ENCODE results near the gene CMTR1.

CMTR1 gene

DNA sequence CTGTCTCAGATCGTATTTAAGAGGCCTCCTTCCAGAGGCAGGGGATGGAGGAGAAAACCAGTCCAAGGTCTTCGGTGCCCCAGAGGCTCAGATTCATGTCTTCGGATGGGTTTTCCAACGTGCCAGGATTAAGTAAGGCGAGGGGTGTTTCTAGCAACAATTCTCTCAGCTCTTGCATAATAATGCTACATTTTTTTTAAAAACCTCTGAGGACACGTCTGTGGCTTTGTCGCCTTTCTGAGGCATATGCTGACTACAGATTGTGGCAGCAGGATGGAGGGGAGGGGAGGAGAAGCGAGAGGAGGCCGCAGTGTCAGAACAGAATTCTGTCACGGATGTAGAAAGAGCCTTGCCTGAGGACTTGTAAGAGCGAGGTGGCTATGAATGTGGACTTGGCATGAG is 84.4 kb downstream of the CMTR1 start:
- no peaks in the 10 kb centered on the region for H4K20me1 ChIP-seq (ENCODE audit: insufficient read depth)
- peak overlapping the region; percentile 26; the same call in 1 of the 2 replicates for H2AFZ ChIP-seq (ENCODE audit: low read depth)
- peak overlapping the region; percentile 54 for H3K27ac ChIP-seq
- H3K9ac ChIP-seq = no peak overlapping the region
- H3K36me3 ChIP-seq (ENCODE audit: insufficient read depth) = no peaks in the 10 kb centered on the region
- no peak for TF ChIP-seq CTCF (conservative IDR thresholded peaks at IDR 0.05; ENCODE audit: low read depth, low read length)
- peaks cover 40% of the 10 kb centered on the region for H3K4me1 ChIP-seq (ENCODE audit: low read depth, poor library complexity, severe bottlenecking)
- H3K4me2 ChIP-seq = peak overlapping the region; percentile 42; the same call in 1 of the 2 replicates
- no peaks in the 10 kb centered on the region for H3K79me2 ChIP-seq (ENCODE audit: insufficient read depth, low read depth)
- no peak overlapping the region for H3K4me3 ChIP-seq (IDR thresholded peaks at IDR 0.05; ENCODE audit: insufficient read depth, low read depth, low read length)
- H3K27me3 ChIP-seq (ENCODE audit: insufficient read depth, low read depth) = no peaks in the 10 kb centered on the region

DNA sequence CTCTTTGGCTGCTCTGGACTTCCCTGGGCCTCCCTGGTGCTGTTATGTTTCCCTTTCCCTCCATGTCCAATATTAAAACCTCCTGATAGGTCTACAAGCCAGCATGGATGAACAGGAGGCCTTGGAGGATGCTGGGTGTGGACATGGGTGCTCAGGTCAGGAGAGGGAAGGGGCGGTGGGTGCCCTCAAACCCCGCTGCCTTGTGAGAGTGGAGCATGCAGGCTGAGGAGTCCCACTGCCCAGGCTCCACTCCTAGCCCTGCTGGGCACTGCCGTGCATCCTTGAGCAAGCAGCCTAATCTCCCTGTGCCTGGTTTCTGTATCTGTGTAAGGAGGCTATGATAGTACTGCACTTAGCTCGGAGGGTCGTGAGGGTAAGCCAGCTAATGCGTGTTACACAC is 85.1 kb downstream of the CMTR1 start:
- no peaks in the 10 kb centered on the region for H3K36me3 ChIP-seq (ENCODE audit: insufficient read depth)
- H3K27ac ChIP-seq = 0 out of 2 replicates have a peak overlapping the region, but pooled peaks have one; percentile 54
- no peaks in the 10 kb centered on the region for H3K79me2 ChIP-seq (ENCODE audit: insufficient read depth, low read depth)
- no peak for TF ChIP-seq CTCF (conservative IDR thresholded peaks at IDR 0.05; ENCODE audit: low read depth, low read length)
- H3K4me2 ChIP-seq = peak overlapping the region; percentile 42; the same call in 1 of the 2 replicates
- no peaks in the 10 kb centered on the region for H4K20me1 ChIP-seq (ENCODE audit: insufficient read depth)
- peaks cover 40% of the 10 kb centered on the region for H3K4me1 ChIP-seq (ENCODE audit: low read depth, poor library complexity, severe bottlenecking)
- H3K4me3 ChIP-seq (IDR thresholded peaks at IDR 0.05; ENCODE audit: insufficient read depth, low read depth, low read length) = no peak overlapping the region
- H2AFZ ChIP-seq (ENCODE audit: low read depth) = no peak overlapping the region
- H3K9ac ChIP-seq = no peak overlapping the region
- no peaks in the 10 kb centered on the region for H3K27me3 ChIP-seq (ENCODE audit: insufficient read depth, low read depth)

DNA sequence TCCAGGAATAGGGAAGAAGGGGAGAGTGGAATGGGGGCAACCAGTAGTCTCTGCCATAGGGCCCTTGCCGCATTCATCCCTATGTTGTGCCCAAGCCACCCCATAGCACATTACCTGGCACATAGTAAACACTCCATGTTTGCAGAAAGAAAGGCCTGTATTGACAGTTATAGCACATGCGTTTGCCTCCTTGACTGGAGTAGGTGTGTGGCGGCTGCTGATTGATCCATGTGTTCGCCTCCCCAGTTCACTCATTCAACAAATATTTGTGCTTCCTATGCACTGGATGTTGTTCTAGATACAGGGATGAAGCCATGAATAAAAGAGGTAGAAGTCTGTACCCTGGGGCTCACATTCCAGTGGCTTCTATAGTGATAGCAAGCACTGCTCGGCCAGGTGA is 86.4 kb downstream of the CMTR1 start:
- no peak overlapping the region for H3K4me2 ChIP-seq
- H4K20me1 ChIP-seq (ENCODE audit: insufficient read depth) = no peaks in the 10 kb centered on the region
- no peaks in the 10 kb centered on the region for H3K36me3 ChIP-seq (ENCODE audit: insufficient read depth)
- no peak overlapping the region for H3K4me3 ChIP-seq (IDR thresholded peaks at IDR 0.05; ENCODE audit: insufficient read depth, low read depth, low read length)
- H2AFZ ChIP-seq (ENCODE audit: low read depth) = no peak overlapping the region
- no peaks in the 10 kb centered on the region for H3K79me2 ChIP-seq (ENCODE audit: insufficient read depth, low read depth)
- H3K27ac ChIP-seq = no peak overlapping the region
- H3K27me3 ChIP-seq (ENCODE audit: insufficient read depth, low read depth) = peaks cover under 1% of the 10 kb centered on the region; the same call in 1 of the 2 replicates
- H3K9ac ChIP-seq = no peak overlapping the region
- peaks cover 38% of the 10 kb centered on the region for H3K4me1 ChIP-seq (ENCODE audit: low read depth, poor library complexity, severe bottlenecking)
- TF ChIP-seq CTCF (conservative IDR thresholded peaks at IDR 0.05; ENCODE audit: low read depth, low read length) = no peak

GRCh38 chr6:37520926-37521325 is 87.9 kb downstream of the CMTR1 start:
- no peak overlapping the region for H3K4me2 ChIP-seq

More at GRCh38 chr6:37520926-37521325, 87.9 kb downstream of the CMTR1 start:
- Histone ChIP-seq H3K27ac (no peak overlapping the region), H3K79me2 (ENCODE audit: insufficient read depth, low read depth) (no peaks in the 10 kb centered on the region), H3K9ac (no peak overlapping the region), H3K27me3 (ENCODE audit: insufficient read depth, low read depth) (peaks cover 6% of the 10 kb centered on the region; the same call in 1 of the 2 replicates), H3K4me1 (ENCODE audit: low read depth, poor library complexity, severe bottlenecking) (peaks cover 23% of the 10 kb centered on the region), H4K20me1 (ENCODE audit: insufficient read depth) (no peaks in the 10 kb centered on the region), H3K36me3 (ENCODE audit: insufficient read depth) (no peaks in the 10 kb centered on the region), H2AFZ (ENCODE audit: low read depth) (no peak overlapping the region), H3K4me3 (IDR thresholded peaks at IDR 0.05; ENCODE audit: insufficient read depth, low read depth, low read length) (no peak overlapping the region)
- TF ChIP-seq CTCF (conservative IDR thresholded peaks at IDR 0.05; ENCODE audit: low read depth, low read length) = no peak

Measured in KMS-11 (cell line).